ENCODE measurements around the gene NKX2-2. TPM values are rescaled to one million over a fixed set of nuclear protein-coding genes. Genes with fewer than 3 reads are reported as not detected.

NKX2-2 gene
- total and polyA plus RNA-seq, 2 donors, result 0.05 to 0.09 TPM

DNA sequence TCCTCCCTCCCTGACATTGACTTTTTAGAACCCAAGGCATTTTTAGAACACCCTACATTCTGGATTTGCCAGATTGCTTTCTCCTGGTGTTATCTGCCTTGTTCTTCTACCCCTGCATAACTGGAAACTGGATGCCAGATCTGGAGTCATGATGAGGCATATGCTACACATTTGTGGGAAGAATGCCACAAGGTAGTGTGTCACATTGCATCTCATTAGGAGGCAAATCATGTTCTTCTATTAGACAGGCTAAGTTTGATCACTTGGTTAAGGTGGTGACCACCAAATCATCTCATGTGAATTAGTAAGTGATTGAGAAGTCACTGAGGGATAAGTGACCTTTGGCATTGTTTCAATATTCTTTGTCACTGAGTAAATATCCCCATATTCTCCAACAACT is 12.9 kb upstream of the NKX2-2 start:
- H3K27me3 ChIP-seq (ENCODE audit: control insufficient read depth in 2 of 2, insufficient read depth in 1 of 2, low read length in 1 of 2), result peaks cover 32 to 49% of the 10 kb centered on the region in 2 donors
- no peak overlapping the region for H3K4me3 ChIP-seq (ENCODE audit: low read length in 2 of 2)

DNA sequence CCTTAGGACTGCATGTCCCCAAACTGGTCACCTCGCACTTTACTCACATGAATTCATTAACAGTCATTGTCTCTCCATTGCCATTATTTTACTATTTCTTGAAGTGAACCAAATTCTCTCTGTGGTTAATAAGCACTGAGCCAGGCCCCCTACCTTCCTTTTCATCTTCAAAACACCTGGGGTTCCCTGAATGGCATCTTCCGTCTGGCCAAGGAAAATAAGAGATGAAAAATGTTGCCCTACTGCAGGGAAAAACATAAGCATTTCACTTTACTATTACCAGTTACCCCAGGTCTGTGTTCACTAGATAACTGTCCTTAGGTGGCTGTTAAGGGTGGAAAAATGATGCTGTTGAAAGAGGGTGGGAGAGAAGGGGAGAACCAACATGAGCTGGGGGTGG is 10.0 kb upstream of the NKX2-2 start:
- Histone ChIP-seq H3K36me3 (ENCODE audit: control insufficient read depth in 2 of 2, insufficient read depth in 2 of 2, low read length in 1 of 2) (no peaks in the 10 kb centered on the region), H3K4me1 (ENCODE audit: control insufficient read depth in 2 of 2, insufficient read depth in 2 of 2, low read length in 2 of 2) (no peaks in the 10 kb centered on the region), H3K4me3 (ENCODE audit: low read length in 2 of 2) (no peak overlapping the region), H3K9me3 (ENCODE audit: control insufficient read depth in 2 of 2, insufficient read depth in 1 of 2, low read length in 1 of 2) (no peaks in the 10 kb centered on the region), H3K27ac (ENCODE audit: low read depth in 1 of 2, low read length in 1 of 2) (no peak overlapping the region), H3K27me3 (ENCODE audit: control insufficient read depth in 2 of 2, insufficient read depth in 1 of 2, low read length in 1 of 2) (peaks cover 58 to 78% of the 10 kb centered on the region in 2 donors)
- no peak for DNase-seq (ENCODE audit: low read depth in 6 of 9, low spot score in 9 of 9)
- 22% methylated on average over 2 of the region's 2 CpGs for WGBS

More for the DNA sequence above, 12.9 kb upstream of the NKX2-2 start:
- Histone ChIP-seq H3K27ac (ENCODE audit: low read depth in 1 of 2, low read length in 1 of 2) (no peak overlapping the region), H3K4me1 (ENCODE audit: control insufficient read depth in 2 of 2, insufficient read depth in 2 of 2, low read length in 2 of 2) (no peaks in the 10 kb centered on the region), H3K9me3 (ENCODE audit: control insufficient read depth in 2 of 2, insufficient read depth in 1 of 2, low read length in 1 of 2) (no peaks in the 10 kb centered on the region), H3K36me3 (ENCODE audit: control insufficient read depth in 2 of 2, insufficient read depth in 2 of 2, low read length in 1 of 2) (no peaks in the 10 kb centered on the region)
- DNase-seq (ENCODE audit: low read depth in 6 of 9, low spot score in 9 of 9), result no peak

DNA sequence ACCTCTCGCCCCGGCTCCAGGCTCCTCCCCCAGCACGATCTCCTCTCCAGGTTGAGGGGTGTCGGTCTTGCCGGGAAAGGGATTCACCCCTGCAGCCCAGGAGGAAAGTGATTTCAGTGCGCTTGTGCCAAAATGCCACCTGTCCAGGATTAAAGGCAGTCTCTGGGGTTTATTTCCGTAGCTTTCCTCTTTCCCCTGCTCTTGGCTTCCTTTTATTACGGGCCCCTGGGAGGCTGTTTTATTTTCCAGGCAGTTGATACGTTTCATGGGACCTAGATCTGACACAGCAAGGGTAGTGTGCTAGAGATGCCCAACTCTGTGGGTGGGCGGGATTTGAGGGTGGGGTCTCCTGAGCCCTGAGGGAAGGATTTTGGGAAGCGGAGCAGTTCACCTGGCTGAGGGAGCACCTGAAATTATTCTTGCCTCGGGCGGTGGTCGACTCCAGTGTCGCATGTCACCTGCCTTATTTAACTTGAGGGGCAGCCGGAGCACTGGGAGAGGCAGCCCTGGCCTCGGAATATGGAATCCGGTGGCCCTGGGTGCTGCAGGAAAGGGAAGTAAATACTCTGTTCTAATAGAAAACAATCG is 9.5 kb upstream of the NKX2-2 start:
- DNase-seq (ENCODE audit: low read depth in 6 of 9, low spot score in 9 of 9), result no peak
- no peaks in the 10 kb centered on the region for H3K4me1 ChIP-seq (ENCODE audit: control insufficient read depth in 2 of 2, insufficient read depth in 2 of 2, low read length in 2 of 2)
- H3K9me3 ChIP-seq (ENCODE audit: control insufficient read depth in 2 of 2, insufficient read depth in 1 of 2, low read length in 1 of 2), result no peaks in the 10 kb centered on the region
- H3K27ac ChIP-seq (ENCODE audit: low read depth in 1 of 2, low read length in 1 of 2), result no peak overlapping the region
- 9% methylated on average over 19 of the region's 19 CpGs for WGBS
- H3K4me3 ChIP-seq (ENCODE audit: low read length in 2 of 2), result no peak overlapping the region
- peaks cover 63 to 83% of the 10 kb centered on the region in 2 donors for H3K27me3 ChIP-seq (ENCODE audit: control insufficient read depth in 2 of 2, insufficient read depth in 1 of 2, low read length in 1 of 2)
- no peaks in the 10 kb centered on the region for H3K36me3 ChIP-seq (ENCODE audit: control insufficient read depth in 2 of 2, insufficient read depth in 2 of 2, low read length in 1 of 2)

DNA sequence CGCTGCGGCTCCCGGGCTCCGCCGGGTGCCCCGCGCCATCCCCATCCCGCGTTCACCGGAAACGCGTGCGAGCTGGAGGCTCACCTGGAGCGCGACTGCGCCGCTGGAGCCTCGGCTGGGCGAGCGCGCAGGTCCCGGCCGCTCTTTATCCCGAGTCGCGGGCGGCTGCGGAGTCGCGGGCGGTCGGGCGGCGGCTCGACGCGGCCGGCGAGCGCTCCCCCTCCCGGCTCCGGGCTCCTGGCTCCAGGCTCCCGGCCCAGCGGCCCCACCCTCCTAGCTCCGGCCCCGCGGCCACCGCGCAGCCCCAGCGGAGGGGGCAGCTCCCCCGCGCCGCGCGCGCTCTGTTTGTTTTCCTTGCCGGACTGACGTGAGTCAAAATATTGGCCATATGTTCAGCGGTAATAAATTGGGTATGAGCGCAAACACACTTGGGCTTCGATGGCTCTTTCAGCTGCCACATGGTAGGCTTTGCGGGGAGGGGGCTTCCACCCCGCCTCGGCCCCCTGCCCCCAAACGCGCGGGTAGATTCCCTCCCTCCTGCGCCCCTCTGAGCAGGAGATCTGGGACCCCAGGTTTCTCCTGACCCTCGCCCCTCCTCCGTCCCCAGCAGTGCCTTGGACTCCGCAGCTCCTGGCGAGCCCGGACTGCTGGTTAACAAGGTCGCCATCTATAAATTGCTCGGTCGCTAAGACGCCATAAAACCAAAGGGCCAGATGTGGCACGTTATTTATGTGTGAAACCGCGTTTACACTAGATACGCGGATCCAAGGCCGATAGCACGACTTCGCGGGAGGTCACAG is 8.8 kb upstream of the NKX2-2 start:
- H3K36me3 ChIP-seq (ENCODE audit: control insufficient read depth in 2 of 2, insufficient read depth in 2 of 2, low read length in 1 of 2), result no peaks in the 10 kb centered on the region
- 4% methylated on average over 86 of the region's 86 CpGs for WGBS
- peaks cover 70 to 90% of the 10 kb centered on the region in 2 donors for H3K27me3 ChIP-seq (ENCODE audit: control insufficient read depth in 2 of 2, insufficient read depth in 1 of 2, low read length in 1 of 2)
- DNase-seq (ENCODE audit: low read depth in 6 of 9, low spot score in 9 of 9), result no peak
- H3K4me3 ChIP-seq (ENCODE audit: low read length in 2 of 2), result no peak overlapping the region
- H3K27ac ChIP-seq (ENCODE audit: low read depth in 1 of 2, low read length in 1 of 2), result no peak overlapping the region
- H3K9me3 ChIP-seq (ENCODE audit: control insufficient read depth in 2 of 2, insufficient read depth in 1 of 2, low read length in 1 of 2), result no peaks in the 10 kb centered on the region
- H3K4me1 ChIP-seq (ENCODE audit: control insufficient read depth in 2 of 2, insufficient read depth in 2 of 2, low read length in 2 of 2), result no peaks in the 10 kb centered on the region

DNA sequence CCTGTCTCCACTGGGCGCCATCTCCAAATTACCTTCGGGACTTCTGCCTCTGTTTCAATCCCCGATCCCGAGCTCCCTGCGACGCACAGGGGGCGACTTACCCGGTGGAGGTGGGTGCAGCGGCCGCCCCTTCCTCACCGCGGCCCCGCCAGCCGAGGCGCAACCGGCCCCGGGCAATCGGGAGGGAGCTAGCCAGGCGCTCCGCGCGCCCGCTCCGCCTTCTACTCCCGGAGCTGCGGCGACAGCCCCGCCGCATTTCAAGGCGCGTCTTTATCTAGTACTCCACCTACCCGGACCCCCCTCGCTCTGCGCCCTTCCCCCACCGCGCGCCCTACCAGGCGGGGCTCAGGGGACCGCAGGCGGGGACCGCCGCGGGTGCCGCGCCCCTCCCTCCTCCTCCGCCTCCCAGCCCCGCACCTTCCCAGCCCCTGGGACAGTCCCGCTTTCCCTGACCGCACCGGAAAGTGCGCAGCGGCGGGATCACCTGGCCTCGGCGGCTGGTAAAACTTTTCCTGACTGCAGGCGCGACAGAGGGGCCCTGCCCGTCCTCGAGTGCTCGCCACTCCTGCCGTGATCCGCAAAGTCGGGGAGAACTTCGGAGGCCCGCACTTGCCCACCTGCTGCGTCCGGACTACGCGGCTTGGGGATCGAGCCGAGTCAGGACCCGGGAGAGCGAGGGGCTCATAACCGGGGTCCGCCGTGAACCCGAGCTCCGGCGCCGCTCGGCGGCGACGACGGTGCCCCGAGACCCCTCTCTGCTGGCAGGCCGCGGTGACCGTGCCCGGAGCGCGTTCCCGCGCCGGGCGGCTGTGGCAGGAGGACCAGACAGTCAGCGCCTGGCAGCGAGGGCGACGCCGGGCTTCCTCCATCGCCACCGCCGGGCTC is 8.0 kb upstream of the NKX2-2 start:
- Histone ChIP-seq H3K27me3 (ENCODE audit: control insufficient read depth in 2 of 2, insufficient read depth in 1 of 2, low read length in 1 of 2) (peaks cover 78 to 96% of the 10 kb centered on the region in 2 donors), H3K27ac (ENCODE audit: low read depth in 1 of 2, low read length in 1 of 2) (no peak overlapping the region), H3K4me3 (ENCODE audit: low read length in 2 of 2) (no peak overlapping the region), H3K4me1 (ENCODE audit: control insufficient read depth in 2 of 2, insufficient read depth in 2 of 2, low read length in 2 of 2) (no peaks in the 10 kb centered on the region), H3K36me3 (ENCODE audit: control insufficient read depth in 2 of 2, insufficient read depth in 2 of 2, low read length in 1 of 2) (no peaks in the 10 kb centered on the region), H3K9me3 (ENCODE audit: control insufficient read depth in 2 of 2, insufficient read depth in 1 of 2, low read length in 1 of 2) (no peaks in the 10 kb centered on the region)
- 3% methylated on average over 104 of the region's 104 CpGs for whole genome bisulfite sequencing
- no peak for DNase-seq (ENCODE audit: low read depth in 6 of 9, low spot score in 9 of 9)

DNA sequence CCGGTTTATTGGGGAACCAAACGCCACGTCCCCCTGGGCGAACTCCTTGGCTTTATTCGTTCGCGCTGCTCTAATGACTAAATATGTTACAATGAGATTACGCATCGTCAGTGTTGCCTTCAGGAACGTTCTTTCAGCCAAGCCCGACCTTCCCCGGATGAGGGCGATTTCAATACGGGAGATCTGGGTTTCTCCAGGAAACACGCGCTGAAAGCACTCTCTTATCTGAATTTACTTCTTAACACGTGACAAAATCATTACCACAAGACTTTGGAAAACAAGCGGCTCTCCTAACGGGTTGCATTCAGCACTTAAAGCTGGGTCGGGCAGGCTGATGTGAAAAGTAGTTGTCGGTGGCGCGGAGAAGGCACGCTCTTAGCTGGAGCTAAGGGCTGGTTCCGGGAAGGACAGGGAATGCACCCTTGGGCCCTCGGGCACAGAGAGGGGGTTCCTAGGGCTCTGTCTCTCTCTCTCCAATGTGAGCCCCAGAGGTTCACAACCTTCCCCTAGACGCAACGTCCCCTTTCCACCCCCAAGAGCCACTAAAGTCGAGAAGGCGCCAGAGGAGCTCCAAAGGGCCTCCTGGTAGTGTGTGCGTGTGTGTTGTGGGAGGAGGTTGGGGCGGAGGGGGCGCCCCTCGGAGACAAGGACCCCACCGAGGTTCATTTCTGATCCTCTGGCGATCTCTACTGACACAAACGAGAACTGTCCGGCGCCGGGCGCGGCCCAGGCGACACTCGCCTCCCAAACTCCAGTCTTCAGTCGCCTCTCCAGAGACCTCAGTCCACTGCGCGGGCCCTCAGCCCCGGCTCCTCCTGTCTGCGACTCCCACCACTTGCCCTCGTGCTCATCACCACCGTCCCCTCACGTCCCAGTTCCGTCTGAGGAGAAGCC is 7.1 kb upstream of the NKX2-2 start:
- whole genome bisulfite sequencing, result 5% methylated on average over 53 of the region's 53 CpGs
- Histone ChIP-seq H3K9me3 (ENCODE audit: control insufficient read depth in 2 of 2, insufficient read depth in 1 of 2, low read length in 1 of 2) (no peaks in the 10 kb centered on the region), H3K36me3 (ENCODE audit: control insufficient read depth in 2 of 2, insufficient read depth in 2 of 2, low read length in 1 of 2) (no peaks in the 10 kb centered on the region), H3K27ac (ENCODE audit: low read depth in 1 of 2, low read length in 1 of 2) (no peak overlapping the region), H3K4me3 (ENCODE audit: low read length in 2 of 2) (no peak overlapping the region), H3K4me1 (ENCODE audit: control insufficient read depth in 2 of 2, insufficient read depth in 2 of 2, low read length in 2 of 2) (no peaks in the 10 kb centered on the region), H3K27me3 (ENCODE audit: control insufficient read depth in 2 of 2, insufficient read depth in 1 of 2, low read length in 1 of 2) (peaks cover 86 to 99% of the 10 kb centered on the region in 2 donors)
- DNase-seq (ENCODE audit: low read depth in 6 of 9, low spot score in 9 of 9), result no peak

DNA sequence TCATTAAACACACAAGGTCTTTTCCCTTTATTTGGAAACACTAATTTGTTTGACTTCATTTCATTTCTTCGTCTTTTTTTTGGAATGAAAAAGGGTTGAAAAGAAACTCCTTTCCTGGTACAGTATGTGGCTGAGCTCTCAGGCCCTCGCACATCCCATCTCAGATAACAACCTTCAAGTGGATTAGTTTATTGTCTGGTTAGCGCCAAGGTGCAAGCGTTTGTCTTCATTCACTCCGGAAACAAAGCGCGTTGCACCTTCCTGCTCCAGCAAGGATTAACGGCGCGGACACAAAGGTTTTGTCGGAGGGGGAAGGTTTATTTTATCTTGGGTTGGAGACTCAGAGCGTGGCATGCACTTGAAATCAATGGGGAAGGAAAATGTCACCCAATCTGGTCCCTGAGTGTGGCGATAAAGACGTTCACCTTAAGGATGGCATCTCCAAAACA is 5.3 kb upstream of the NKX2-2 start:
- WGBS, result 3% methylated on average over 14 of the region's 14 CpGs
- H3K4me1 ChIP-seq (ENCODE audit: control insufficient read depth in 2 of 2, insufficient read depth in 2 of 2, low read length in 2 of 2), result no peaks in the 10 kb centered on the region
- no peak for DNase-seq (ENCODE audit: low read depth in 6 of 9, low spot score in 9 of 9)
- peaks cover 95 to 99% of the 10 kb centered on the region in 2 donors for H3K27me3 ChIP-seq (ENCODE audit: control insufficient read depth in 2 of 2, insufficient read depth in 1 of 2, low read length in 1 of 2)
- H3K4me3 ChIP-seq (ENCODE audit: low read length in 2 of 2), result no peak overlapping the region
- H3K9me3 ChIP-seq (ENCODE audit: control insufficient read depth in 2 of 2, insufficient read depth in 1 of 2, low read length in 1 of 2), result no peaks in the 10 kb centered on the region
- H3K27ac ChIP-seq (ENCODE audit: low read depth in 1 of 2, low read length in 1 of 2), result no peak overlapping the region
- H3K36me3 ChIP-seq (ENCODE audit: control insufficient read depth in 2 of 2, insufficient read depth in 2 of 2, low read length in 1 of 2), result no peaks in the 10 kb centered on the region

DNA sequence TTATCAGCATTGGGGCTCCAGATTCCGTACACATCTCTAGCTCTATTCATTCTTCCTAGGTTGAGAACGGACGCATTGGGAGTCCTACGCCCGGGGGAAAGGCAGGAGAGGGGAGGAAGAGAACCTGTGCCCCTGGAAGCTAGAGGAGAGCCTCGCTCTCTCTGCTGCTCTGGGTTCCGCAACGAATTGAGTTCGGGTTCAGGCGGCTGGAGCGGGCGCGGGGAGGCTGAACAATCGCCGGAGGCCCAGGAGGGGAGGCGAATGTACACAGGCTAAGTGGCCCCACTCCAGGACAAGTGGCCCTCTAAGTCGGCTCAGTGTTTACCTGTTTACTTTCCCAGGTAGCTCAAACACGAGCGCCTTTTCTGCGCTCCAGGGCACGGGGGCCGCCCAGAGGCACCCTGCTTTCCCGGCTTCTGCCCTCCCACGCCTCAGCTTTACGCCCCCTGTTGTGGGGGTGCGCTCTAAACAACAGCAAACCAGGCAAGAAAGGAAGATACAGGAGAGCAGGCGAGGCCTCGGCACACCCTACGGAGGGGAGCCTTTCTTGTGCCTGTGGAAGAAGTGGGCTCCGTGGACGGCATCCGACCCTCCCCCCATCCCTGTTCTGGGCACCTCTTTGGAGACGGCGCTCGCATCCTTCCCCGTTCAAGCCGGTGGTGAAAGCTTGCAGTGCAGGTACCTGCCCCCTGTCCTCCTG is 4.6 kb upstream of the NKX2-2 start:
- H3K4me3 ChIP-seq (ENCODE audit: low read length in 2 of 2), result no peak overlapping the region
- peaks cover 96 to 99% of the 10 kb centered on the region in 2 donors for H3K27me3 ChIP-seq (ENCODE audit: control insufficient read depth in 2 of 2, insufficient read depth in 1 of 2, low read length in 1 of 2)
- no peaks in the 10 kb centered on the region for H3K36me3 ChIP-seq (ENCODE audit: control insufficient read depth in 2 of 2, insufficient read depth in 2 of 2, low read length in 1 of 2)
- H3K9me3 ChIP-seq (ENCODE audit: control insufficient read depth in 2 of 2, insufficient read depth in 1 of 2, low read length in 1 of 2), result no peaks in the 10 kb centered on the region
- H3K4me1 ChIP-seq (ENCODE audit: control insufficient read depth in 2 of 2, insufficient read depth in 2 of 2, low read length in 2 of 2), result no peaks in the 10 kb centered on the region
- no peak for DNase-seq (ENCODE audit: low read depth in 6 of 9, low spot score in 9 of 9)
- 6% methylated on average over 37 of the region's 37 CpGs for WGBS
- no peak overlapping the region for H3K27ac ChIP-seq (ENCODE audit: low read depth in 1 of 2, low read length in 1 of 2)

Measured in thymus (tissue), 11 donors.